Activated B cell treated with CpG ODN at 0.5 μM for 24 hours (primary cell): ENCODE measurements around the gene GHRHR. TPM values are rescaled to one million over a fixed set of nuclear protein-coding genes. Genes with fewer than 3 reads are reported as not detected.

Source experiments
- ATAC-seq: fragments of 200-7000 bp; cut with Tn5 transposase; one replicate; pipeline ENCODE4 v1.10.0; 2021; ENCODE audit warnings: low read depth, mild to moderate bottlenecking, moderate library complexity
- CTCF ChIA-PET: fragments of 350-600 bp; sonication (Branson Sonifier 250); formaldehyde crosslinking; loops from one replicate; lab custom pipeline; 2021; ENCODE audit warnings: antibody characterized with exemption; lab: Charles Lee
- POLR2A ChIA-PET: fragments of 350-600 bp; sonication (Branson Sonifier 250); formaldehyde crosslinking; loops from one replicate; lab custom pipeline; 2021; ENCODE audit warnings: antibody characterized with exemption; lab: Charles Lee
- DNase-seq: peaks from one replicate; pipeline ENCODE4 v3.0.0; 2022
- H3K27ac Mint-ChIP-seq: one replicate; pipeline ENCODE4 v1.8.0; 2020; ENCODE audit warnings: mixed read lengths
- H3K27me3 Mint-ChIP-seq: one replicate; pipeline ENCODE4 v1.8.0; 2021; ENCODE audit warnings: mixed read lengths
- H3K36me3 Mint-ChIP-seq: one replicate; pipeline ENCODE4 v1.8.0; 2021; ENCODE audit warnings: low read depth, mixed read lengths
- H3K4me1 Mint-ChIP-seq: one replicate; pipeline ENCODE4 v1.8.0; 2021; ENCODE audit warnings: mixed read lengths
- H3K4me3 Mint-ChIP-seq: one replicate; pipeline ENCODE4 v1.8.0; 2020; ENCODE audit warnings: mild to moderate bottlenecking, mixed read lengths
- H3K9me3 Mint-ChIP-seq: one replicate; pipeline ENCODE4 v1.8.0; 2020; ENCODE audit warnings: mixed read lengths
- intact Hi-C: fragments of 100-400 bp; cut with micrococcal nuclease; formaldehyde crosslinking; loops from one replicate; pipeline ENCODE4 v1.15.1; 2024
- total RNA-seq: library from RNA; stranded (reverse); gene quantifications from 2 replicates; pipeline ENCODE4 v1.2.3, GENCODE V29; 2022
- TF ChIP-seq, protein P1 (sequence below): fragments of 200-600 bp; IDR thresholded peaks from one replicate; pipeline ENCODE4 v1.8.0; 2022; ENCODE audit warnings: antibody characterized with exemption, mild to moderate bottlenecking

The GHRHR gene
- total RNA-seq, 1 donor from 2014 or later: not detected

GRCh38 chr7:30974605-30975255 is 11.0 kb downstream of the GHRHR start:
- CTCF ChIA-PET: interaction anchor here (1.9 kb wide), 1 partner anchor 36 kb away, joined by 6 read pairs; no protein-coding TSS in a partner anchor
- no peak overlapping the region for H3K27ac Mint-ChIP-seq
- no peak overlapping the region for H3K4me3 Mint-ChIP-seq
- H3K27me3 Mint-ChIP-seq: peaks cover 9% of the 10 kb centered on the region
- ATAC-seq: peak; percentile 85
- H3K9me3 Mint-ChIP-seq: no peaks in the 10 kb centered on the region
- DNase-seq: no peak
- TF ChIP-seq, protein P1, sequence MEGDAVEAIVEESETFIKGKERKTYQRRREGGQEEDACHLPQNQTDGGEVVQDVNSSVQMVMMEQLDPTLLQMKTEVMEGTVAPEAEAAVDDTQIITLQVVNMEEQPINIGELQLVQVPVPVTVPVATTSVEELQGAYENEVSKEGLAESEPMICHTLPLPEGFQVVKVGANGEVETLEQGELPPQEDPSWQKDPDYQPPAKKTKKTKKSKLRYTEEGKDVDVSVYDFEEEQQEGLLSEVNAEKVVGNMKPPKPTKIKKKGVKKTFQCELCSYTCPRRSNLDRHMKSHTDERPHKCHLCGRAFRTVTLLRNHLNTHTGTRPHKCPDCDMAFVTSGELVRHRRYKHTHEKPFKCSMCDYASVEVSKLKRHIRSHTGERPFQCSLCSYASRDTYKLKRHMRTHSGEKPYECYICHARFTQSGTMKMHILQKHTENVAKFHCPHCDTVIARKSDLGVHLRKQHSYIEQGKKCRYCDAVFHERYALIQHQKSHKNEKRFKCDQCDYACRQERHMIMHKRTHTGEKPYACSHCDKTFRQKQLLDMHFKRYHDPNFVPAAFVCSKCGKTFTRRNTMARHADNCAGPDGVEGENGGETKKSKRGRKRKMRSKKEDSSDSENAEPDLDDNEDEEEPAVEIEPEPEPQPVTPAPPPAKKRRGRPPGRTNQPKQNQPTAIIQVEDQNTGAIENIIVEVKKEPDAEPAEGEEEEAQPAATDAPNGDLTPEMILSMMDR: no peak
- H3K36me3 Mint-ChIP-seq: no peaks in the 10 kb centered on the region
- H3K4me1 Mint-ChIP-seq: peaks cover 14% of the 10 kb centered on the region
- intact Hi-C loops: loop anchor here (1.0 to 2.0 kb wide), 2 partner anchors 36 to 173 kb away; no protein-coding TSS in a partner anchor
- POLR2A ChIA-PET: no interaction called here

- no peak overlapping the region for H3K27ac Mint-ChIP-seq
Observed at GRCh38 chr7:30975256-30975899, 11.6 kb downstream of the GHRHR start.

GRCh38 chr7:30976381-30976780 is 12.6 kb downstream of the GHRHR start:
- intact Hi-C loops: no loop called here
- H3K4me1 Mint-ChIP-seq: peaks cover 6% of the 10 kb centered on the region
- H3K27ac Mint-ChIP-seq: no peak overlapping the region
- CTCF ChIA-PET: no interaction called here
- no peaks in the 10 kb centered on the region for H3K9me3 Mint-ChIP-seq
- TF ChIP-seq, protein P1: no peak
- no peak for ATAC-seq
- no peaks in the 10 kb centered on the region for H3K36me3 Mint-ChIP-seq
- H3K4me3 Mint-ChIP-seq: no peak overlapping the region
- POLR2A ChIA-PET: no interaction called here
- H3K27me3 Mint-ChIP-seq: peaks cover 12% of the 10 kb centered on the region
- no peak for DNase-seq

More at GRCh38 chr7:30975256-30975899, 11.6 kb downstream of the GHRHR start:
- Mint-ChIP-seq H3K27me3 (peaks cover 12% of the 10 kb centered on the region), H3K4me3 (no peak overlapping the region), H3K9me3 (no peaks in the 10 kb centered on the region), H3K36me3 (no peaks in the 10 kb centered on the region), H3K4me1 (peaks cover 14% of the 10 kb centered on the region)
- ChIA-PET CTCF (interaction anchor here (1.9 kb wide), 1 partner anchor 36 kb away, joined by 6 read pairs; no protein-coding TSS in a partner anchor), POLR2A (no interaction called here)
- intact Hi-C loops: loop anchor here (2.0 kb wide), 1 partner anchor 37 kb away; no protein-coding TSS in a partner anchor
- no peak for ATAC-seq
- TF ChIP-seq, protein P1: no peak
- no peak for DNase-seq

- DNase-seq (no peak), ATAC-seq (no peak)
- ChIA-PET POLR2A (no interaction called here), CTCF (no interaction called here)
- Mint-ChIP-seq H3K36me3 (no peaks in the 10 kb centered on the region), H3K9me3 (no peaks in the 10 kb centered on the region), H3K4me1 (peaks cover 6% of the 10 kb centered on the region), H3K27ac (no peak overlapping the region), H3K27me3 (peaks cover 12% of the 10 kb centered on the region), H3K4me3 (no peak overlapping the region)
- TF ChIP-seq, protein P1: no peak
- intact Hi-C loops: no loop called here
Observed at GRCh38 chr7:30977222-30977621, 13.5 kb downstream of the GHRHR start.

DNA sequence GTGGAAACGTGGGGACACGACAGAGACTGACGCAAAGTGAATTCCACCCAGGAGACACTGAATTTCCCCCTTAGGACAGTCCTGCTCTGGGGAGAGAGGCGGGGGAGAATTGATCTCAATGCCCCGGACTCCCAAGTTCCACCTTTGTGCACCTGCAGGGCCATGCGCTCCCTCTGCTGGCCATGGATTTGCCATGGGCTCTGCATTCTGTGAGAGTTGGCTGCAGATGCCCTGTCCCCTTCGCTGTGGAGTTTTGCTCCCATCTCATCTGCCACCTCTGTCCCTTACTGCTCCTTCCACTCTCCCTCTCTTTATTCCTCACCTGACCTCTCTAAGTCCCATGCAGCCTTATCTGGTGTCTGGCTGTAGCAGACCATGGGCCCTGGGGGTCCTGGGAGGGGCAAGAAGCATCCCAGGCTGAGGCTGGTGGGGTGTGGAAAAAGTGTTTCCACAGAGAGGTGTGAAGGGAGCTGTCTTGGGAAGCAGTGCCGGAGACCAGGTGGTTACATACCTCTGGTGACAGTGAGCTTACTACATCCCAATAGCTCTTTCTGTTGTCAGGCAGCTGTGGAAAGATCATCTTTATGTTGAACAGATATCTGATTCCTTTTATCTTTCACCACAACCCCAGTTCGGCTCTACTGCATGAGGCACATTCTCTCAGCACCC is 14.3 kb downstream of the GHRHR start:
- no peaks in the 10 kb centered on the region for H3K9me3 Mint-ChIP-seq
- H3K27me3 Mint-ChIP-seq: peaks cover 11% of the 10 kb centered on the region
- no peak overlapping the region for H3K4me3 Mint-ChIP-seq
- POLR2A ChIA-PET: no interaction called here
- no peak overlapping the region for H3K27ac Mint-ChIP-seq
- no peaks in the 10 kb centered on the region for H3K36me3 Mint-ChIP-seq
- TF ChIP-seq, protein P1: no peak
- ATAC-seq: no peak
- CTCF ChIA-PET: interaction anchor here (1.2 kb wide), 1 partner anchor 177 kb away, joined by 3 read pairs; no protein-coding TSS in a partner anchor
- intact Hi-C loops: loop anchor here (1.0 kb wide), 1 partner anchor 178 kb away; no protein-coding TSS in a partner anchor
- peaks cover 6% of the 10 kb centered on the region for H3K4me1 Mint-ChIP-seq
- no peak for DNase-seq
